IMR-90 (cell line): ENCODE measurements around the gene CDK6.

Experiments used
- CTCF ChIP-seq: conservative IDR thresholded peaks from 2 replicates; pipeline ENCODE4 v1.5.1; 2012; ENCODE audit warnings: mild to moderate bottlenecking, low read depth, low read length, improper control_type of control experiment
- POLR2A ChIP-seq: IDR thresholded peaks from 2 replicates; pipeline ENCODE4 v1.6.1; 2012; ENCODE audit warnings: mild to moderate bottlenecking, low read depth, low read length
- SMC3 ChIP-seq: fragments of 150-350 bp; IDR thresholded peaks from 2 replicates; pipeline ENCODE4 v1.6.1; 2016; ENCODE audit warnings: low read depth, mild to moderate bottlenecking, antibody characterized with exemption, low read length, moderate library complexity

DNA sequence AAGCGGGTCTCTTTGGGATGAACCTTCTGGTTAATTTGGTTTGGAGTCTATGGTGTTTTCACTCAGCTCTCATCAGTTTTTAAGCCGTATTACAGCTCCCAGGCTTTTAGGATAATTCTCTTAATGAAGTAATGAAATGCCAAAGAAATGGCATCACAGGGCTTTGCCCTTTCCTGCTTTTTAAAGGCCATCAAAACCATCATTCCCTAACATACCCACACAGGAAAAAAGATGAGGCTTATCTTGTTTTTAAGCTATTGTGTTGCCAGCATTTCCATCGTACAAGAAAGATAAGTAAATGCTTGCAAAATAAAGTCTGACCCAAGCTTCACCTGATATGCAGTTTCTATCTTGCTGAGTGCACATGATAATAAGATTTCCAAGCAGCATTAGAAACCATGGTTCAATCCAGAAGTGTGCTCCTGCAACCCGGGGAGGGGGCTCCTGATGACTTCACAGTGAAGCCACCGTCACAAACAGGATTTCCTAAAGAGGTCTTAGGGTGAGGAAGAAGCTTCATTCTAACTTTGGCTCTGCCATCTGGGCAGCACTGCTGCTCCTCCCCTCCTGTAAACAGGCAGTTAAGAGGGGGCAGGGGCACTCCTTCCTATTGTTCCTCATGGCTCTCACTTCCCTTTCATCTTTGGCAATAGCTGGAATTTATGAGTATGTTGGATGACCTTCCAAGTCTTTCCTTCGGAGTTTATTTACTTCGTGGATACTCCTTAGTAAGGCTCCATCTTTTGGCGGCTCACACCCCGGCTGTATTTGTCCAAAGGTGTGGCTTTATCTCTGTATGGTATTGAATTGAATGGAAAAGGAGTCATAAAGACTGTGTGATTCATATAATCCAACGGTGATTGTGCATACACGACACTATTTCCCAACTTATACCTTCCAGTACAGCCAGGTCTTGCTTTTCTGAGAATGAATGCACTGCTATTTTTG, 191.0 kb downstream of the CDK6 start:
- TF ChIP-seq CTCF (no peak), SMC3 (no peak), POLR2A (no peak)
